Stimulated activated CD8-positive, alpha-beta memory T cell treated with anti-CD3 and anti-CD28 coated beads, Interleukin-7, amount 100 ng/mL, for 48 hours (primary cell): Measurements from ENCODE around the gene PTPRD.

Experiments
- DNase-seq, 2 donors: peaks; one replicate each; pipeline ENCODE4 v3.0.0-alpha.2; 2020; ENCODE audit warnings: low read depth in 1 of 2; ENCODE audit errors: extremely low read depth in 1 of 2

Gene PTPRD

GRCh38 chr9:9623506-9623905 is 989.3 kb downstream of the PTPRD start:
- no peak for DNase-seq

DNA sequence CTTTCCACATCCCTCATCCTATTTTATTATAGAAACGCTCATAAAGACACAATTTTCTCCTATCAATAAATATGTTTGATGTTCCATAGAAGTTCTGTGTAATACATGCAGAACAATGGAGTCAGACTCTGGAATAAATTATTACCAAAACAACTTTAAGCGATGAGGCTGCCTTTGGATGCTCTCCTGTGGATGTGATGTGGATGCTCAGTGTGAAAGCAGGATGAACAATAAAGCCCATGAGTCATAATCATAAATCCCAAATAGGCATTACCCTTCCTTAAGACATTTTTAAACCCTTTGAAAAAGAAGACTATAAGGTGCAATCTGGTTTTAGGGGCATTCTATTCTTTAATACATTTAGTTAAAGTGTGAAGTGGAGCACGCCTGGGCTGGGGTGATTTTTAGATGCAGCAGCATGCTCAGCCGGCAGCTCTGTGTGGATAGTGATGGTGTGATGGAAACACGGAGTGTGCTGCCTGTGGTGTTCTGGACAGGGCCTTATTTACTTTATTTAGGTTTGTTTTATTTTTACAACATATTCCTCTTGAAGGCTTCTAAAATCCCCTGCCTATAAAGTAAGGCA is 991.4 kb downstream of the PTPRD start:
- no peak for DNase-seq

DNA sequence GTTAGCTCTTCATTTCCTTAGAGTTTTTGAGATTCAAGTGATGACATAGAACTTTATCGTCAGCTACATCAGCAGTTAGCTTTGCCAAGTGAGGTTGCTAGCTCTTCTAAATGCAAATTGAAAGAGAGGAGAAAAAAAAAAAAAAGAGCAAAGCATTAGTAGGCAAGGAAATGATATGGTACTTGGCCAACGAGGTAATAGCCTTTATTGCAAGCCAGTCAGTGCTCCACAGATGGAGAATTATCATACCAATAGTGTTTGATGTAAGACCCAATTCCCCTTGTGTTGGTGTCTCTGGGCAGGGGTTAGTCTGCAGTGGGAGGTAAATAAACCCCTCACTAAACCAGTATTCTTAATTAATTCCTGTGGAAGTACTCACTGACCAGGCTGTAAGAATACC is 992.1 kb downstream of the PTPRD start:
- DNase-seq = no peak

DNA sequence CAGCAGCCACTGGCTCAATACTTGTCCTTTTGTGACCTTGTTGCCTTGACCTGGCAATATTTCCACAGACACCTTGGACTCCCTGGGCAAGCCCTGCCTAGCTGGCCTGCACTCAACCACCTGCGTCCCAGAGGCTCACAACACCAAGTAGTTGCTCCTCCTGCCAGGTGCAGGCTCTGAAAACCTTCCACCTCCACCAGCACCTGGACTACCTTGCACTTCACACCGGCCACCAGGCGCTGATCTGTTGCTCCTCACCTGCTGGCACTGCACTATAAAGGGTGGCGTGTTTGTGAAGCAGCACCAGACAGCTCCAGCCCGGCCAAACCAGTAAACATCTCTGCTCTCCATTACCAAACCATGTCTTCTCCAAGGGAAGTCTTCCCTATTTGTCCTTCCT is 997.7 kb downstream of the PTPRD start:
- DNase-seq = no peak

- no peak for DNase-seq
These were observed 998.2 kb downstream of the PTPRD start for GRCh38 chr9:9614607-9615006.

DNA sequence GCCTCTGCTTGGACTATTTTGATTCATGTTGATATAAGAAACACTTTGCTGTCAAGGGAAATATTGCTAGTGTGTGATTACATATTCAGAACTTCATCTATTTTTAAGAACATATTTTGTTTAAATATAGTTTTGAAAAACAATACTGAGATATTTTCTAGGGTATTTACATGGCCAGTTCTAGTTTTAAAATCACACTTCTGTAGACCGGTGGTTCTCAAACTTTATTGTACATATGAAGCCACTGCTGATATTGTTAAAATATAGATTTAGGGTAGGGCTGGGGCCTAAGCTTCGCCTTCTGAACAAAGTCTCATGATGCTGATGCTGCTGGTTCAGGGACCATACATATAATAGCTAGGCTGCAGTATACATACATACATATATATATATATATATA is 1000.0 kb downstream of the PTPRD start:
- no peak for DNase-seq

DNA sequence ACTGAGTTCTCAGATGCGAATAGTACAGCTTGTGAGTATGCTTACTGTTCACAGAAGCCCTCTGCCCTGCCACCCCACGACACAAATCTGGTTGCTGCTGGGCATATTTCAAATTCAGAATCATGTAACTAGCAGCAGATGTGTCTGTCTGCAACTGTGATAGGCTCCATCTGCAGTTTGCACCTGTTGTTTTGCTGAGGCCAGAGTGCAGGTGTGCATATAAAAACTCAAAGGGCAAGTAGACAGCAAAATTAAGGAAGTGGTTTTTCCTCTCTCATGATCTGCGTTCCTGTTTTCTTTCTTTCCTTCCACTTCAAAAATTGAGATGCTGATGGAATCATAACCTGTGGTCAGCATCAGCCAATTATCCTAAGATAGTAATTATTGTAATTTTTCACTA is 1000.5 kb downstream of the PTPRD start:
- DNase-seq = no peak

- no peak for DNase-seq
These were observed 1007.1 kb downstream of the PTPRD start for GRCh38 chr9:9605681-9606080.

DNA sequence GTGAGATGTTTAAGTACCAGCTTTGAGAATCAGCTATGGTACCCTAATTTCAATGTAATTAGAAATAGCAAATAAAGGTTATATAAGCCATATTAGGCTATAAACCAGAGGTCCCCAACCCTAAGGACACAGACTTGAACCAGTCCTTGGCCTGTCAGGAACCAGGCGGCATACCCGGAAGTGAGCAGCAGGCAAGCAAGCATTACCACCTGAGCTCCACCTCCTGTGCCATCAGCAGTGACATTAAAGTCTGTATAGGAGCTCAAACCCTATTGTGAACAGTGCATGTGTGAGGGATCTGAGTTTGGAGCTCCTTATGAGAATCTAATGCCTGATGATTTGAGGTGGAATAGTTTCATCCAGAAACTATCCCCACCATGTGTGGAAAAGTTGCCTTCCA is 1009.5 kb downstream of the PTPRD start:
- no peak for DNase-seq

DNA sequence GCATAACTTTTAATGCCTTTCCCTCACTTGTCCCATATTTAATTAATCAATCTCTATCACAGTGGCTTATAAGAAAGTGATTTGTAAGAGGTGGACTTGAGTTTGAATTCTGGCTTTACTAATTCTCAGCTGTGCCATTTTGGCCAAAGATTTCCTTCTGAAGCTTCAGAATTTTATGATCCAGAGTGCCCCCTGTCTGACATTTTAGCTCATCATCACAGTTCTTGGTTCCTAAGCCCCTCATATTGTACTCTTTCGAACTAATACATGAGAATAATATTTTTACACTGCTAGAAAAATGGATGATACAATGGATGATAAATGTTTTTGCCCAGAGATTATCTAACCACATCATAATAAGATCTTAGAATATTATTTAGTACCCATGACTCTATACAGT is 1014.1 kb downstream of the PTPRD start:
- DNase-seq = no peak

GRCh38 chr9:9592104-9592503 is 1020.7 kb downstream of the PTPRD start:
- DNase-seq = no peak

- no peak for DNase-seq
These were observed 1026.9 kb downstream of the PTPRD start for GRCh38 chr9:9585920-9586319.

DNA sequence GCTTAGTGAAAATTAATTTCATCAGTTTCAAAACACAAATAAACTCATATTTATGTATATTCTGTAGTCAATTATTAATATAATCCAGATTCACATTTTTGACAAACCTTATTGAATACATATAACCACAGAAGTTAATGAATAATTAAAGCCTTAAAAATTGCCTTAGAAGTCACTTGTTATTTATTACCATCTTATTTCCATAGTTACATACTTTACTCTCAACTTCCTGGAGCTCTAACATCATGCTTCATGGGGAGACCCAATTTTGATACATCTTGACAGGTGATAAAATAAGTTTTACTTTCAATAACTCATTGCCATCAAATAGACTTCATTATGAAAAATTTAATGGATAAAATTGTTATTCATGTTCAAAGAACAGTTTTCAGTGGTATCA is 1038.7 kb downstream of the PTPRD start:
- no peak for DNase-seq

DNA sequence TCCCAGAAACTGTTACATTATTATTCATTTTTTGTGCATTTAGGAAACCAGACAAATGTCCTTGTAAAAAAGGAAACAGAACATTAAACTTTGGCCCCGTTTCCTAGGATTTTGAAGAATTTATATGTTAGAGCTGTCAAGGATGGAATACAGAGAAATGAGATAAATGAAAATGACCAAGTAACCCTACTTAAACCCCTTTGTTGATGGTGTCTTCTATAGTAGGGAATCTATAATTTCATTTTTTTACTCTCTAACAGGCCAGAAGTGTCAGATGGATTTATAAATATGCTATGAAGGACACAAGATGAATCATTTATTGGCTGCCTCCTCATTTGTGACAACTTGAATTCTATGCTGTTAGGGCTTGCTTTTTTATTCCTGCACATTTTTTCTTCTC is 1047.1 kb downstream of the PTPRD start:
- no peak for DNase-seq

DNA sequence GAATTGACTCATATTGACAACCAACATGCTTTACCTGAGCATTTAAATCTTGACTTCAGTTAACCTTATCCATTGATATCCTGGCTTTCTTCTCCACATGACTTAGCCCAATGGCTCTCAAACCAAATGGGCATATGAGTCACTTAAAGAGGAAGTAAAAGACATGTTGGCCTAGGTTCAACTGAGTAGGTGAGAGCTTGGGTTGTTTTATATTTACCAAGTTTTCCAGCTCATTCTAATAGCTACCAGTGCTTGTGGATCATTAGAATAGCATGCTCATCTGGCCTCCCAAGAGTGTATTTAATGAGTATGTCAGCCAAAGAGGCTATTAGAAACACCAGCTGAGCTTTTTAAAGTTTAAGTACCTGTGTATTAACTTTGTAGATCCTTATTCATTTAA is 1049.0 kb downstream of the PTPRD start:
- no peak for DNase-seq

DNA sequence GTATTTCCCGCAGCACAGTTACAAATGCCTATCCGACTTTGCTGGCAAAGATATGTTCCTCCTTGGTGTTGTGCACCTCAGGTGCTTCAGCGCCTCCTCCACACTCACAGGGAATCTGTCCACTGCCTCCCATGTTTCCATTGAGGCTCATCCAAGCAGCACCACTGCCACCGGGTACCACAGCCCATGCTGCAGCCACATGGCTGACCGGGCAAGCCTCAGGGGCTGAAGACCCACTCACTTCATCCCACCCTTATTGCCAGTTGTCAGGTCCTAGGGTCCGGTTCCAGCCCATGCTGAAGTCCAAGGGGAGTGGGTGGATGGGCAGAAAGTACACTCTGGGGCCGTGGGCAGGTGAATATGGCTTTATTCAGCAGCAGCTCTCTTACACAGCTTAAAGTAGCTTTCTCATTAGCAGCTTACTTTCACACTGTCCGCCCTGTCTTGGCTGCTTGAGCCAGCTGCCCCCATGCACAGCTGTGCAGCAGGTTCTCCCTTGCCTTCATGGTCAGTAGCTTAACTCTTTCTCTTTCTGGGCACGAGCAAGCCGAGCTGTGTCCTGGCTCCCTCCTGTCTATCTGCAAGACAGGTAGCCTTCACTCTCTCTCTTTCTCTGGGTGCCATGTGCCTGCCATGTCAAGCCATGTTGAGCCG is 1052.3 kb downstream of the PTPRD start:
- DNase-seq = no peak

GRCh38 chr9:9558907-9559306 is 1053.9 kb downstream of the PTPRD start:
- no peak for DNase-seq

DNA sequence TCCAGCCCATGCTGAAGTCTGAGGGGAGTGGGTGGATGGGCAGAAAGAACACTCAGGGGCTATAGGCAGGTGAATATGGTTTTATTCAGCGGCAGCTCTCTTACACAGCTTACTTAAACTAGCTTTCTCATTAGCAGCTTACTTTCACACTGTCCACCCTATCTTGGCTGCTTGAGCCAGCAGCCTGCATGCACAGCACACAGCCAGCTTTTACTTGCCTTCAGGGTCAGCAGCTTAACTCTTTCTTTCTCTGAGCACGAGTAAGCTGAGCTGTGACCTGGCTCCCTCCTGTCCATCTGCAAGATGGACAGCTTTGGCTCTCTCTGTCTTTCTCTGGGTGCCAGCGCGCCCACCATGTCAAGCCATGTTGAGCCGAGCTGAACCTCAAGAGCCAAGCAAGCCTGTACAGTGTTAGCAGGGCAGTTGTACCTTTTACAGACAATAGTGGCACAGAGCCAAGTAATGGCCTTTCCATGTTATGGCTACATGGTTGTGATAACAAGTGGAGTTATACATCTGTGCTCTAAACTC is 1054.9 kb downstream of the PTPRD start:
- DNase-seq = no peak

GRCh38 chr9:9556865-9557803 is 1055.7 kb downstream of the PTPRD start:
- DNase-seq = no peak

DNA sequence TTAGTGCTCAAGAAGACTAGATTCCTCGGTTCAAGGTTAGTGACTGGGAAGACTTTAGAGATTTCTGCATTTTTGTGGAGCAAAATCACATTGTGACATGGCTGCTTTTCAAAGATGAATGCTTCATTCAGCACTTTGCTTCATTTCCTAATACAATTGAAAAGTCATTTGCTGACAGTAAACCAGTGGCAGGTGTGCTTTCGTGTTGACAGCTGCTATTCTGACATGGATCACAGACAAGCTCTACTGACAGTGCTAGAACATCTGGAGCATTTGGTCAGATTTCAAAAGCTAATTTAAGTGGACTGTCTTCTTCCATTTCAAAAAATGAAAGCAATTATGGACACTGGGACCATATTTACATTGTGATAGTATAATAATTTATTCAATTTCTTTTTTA is 1060.1 kb downstream of the PTPRD start:
- DNase-seq = no peak

DNA sequence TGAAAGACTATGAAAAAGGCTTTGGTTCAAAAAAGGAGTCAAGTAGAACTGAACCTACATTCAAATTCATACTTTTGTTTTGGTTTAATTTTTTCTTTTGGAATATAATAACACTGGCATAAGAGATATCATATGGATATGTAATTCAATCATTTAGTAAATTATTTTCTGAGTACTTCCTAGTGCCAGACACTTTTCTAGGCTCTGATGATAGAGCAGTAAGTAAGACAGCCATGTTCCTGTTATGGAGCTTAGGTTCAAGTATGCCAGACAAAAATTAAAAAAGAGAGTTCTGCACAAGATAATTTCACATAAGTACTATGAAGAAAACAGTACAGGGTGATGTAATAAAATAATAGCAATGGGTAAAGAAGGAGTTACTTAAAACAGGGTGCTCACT is 1074.0 kb downstream of the PTPRD start:
- DNase-seq = no peak

DNA sequence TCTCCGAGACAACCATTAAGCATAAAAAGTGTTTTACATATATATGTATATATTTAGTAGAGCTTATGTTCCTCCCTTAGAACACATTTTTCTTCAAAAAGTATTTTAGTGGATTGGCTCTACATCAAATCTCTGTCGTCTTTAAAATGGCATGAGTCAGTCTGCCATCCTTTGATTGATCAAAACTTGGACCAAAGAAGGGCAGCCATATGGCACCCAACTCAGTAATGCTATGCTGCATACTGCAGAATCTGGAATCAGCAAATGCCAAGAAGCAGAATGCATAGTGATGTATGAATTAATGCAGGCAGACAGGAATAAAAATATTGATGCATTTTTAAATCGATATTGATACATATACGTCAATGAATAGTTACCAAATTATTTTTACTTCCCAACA is 1074.4 kb downstream of the PTPRD start:
- no peak for DNase-seq
